Endothelial cell of umbilical vein (primary cell): ENCODE results near the gene EXOSC5. TPM values are rescaled to one million over a fixed set of nuclear protein-coding genes. Genes with fewer than 3 reads are reported as not detected.
"Not testable (repeated sequence)": the region's sequence is repeated elsewhere in the genome, so short reads cannot be mapped to it uniquely, and the experiment has no call there.

Source experiments
- BruUV-seq: library from RNA; stranded (reverse); fragments of 400-500 nt; replicated peaks from 2 replicates; lab custom pipeline; 2021; lab: Mats Ljungman, UMichigan
- CTCF ChIA-PET: fragments of 300-600, 350-600 bp; sonication (Branson Sonifier 250); formaldehyde crosslinking; loops from one replicate; lab custom pipeline; 2021; ENCODE audit warnings: antibody characterized with exemption, inconsistent platforms; lab: Charles Lee
- POLR2A ChIA-PET: fragments of 300-600, 350-600 bp; sonication (Branson Sonifier 250); formaldehyde crosslinking; loops from one replicate; lab custom pipeline; 2021; ENCODE audit warnings: antibody characterized with exemption, inconsistent platforms; lab: Charles Lee
- DNase-seq: peaks from one replicate; pipeline ENCODE4 v3.0.0-alpha.2; 2011; ENCODE audit warnings: low read depth, low spot score
- FAIRE-seq: peaks from 2 replicates; lab custom pipeline; 2011; peaks lifted over from hg19 to GRCh38; lab: Jason Lieb, UNC
- H2AFZ ChIP-seq: 2 replicates; pipeline ENCODE4 v1.6.0; 2012; ENCODE audit warnings: low read depth, low read length, control low read depth, inconsistent platforms
- H3K27ac ChIP-seq: 2 replicates; pipeline ENCODE4 v1.5.1; 2011; ENCODE audit warnings: low read depth, mild to moderate bottlenecking, control low read depth, low read length, moderate library complexity; ENCODE audit not compliant: insufficient read depth
- H3K27me3 ChIP-seq, 2 experiments: 2 replicates each; pipeline versions ENCODE4 v1.6.0 to v1.6.1; 2011; ENCODE audit warnings: low read length in 2 of 2, mixed read lengths in 1 of 2; ENCODE audit not compliant: control insufficient read depth in 2 of 2, insufficient read depth in 2 of 2
- H3K36me3 ChIP-seq, 2 experiments: 2 replicates in 1 of 2; 3 replicates in 1 of 2; pipeline ENCODE4 v1.5.1; 2011; ENCODE audit warnings: low read length in 2 of 2, mild to moderate bottlenecking in 1 of 2, moderate library complexity in 1 of 2; ENCODE audit not compliant: control insufficient read depth in 2 of 2, insufficient read depth in 2 of 2; ENCODE audit errors: extremely low read depth in 1 of 2
- H3K4me1 ChIP-seq: 3 replicates; pipeline ENCODE4 v1.5.1; 2011; ENCODE audit warnings: mild to moderate bottlenecking, low read length; ENCODE audit not compliant: control insufficient read depth, insufficient read depth; ENCODE audit errors: extremely low read depth
- H3K4me2 ChIP-seq: 2 replicates; pipeline ENCODE4 v1.6.1; 2011; ENCODE audit warnings: low read length, control low read depth, mixed read lengths; ENCODE audit not compliant: insufficient read depth
- H3K4me3 ChIP-seq, 3 experiments: fragments of 200-600 bp in 1 of 3; sonication (generic), shearing (Covaris generic) in 1 of 3; replicated peaks in 1 of 3; 2 replicates each; pipeline ENCODE4 v1.5.1; 2011 to 2016; ENCODE audit warnings: control low read depth in 3 of 3, low read length in 3 of 3, mild to moderate bottlenecking in 2 of 3, inconsistent platforms in 1 of 3, low read depth in 1 of 3, moderate library complexity in 1 of 3; ENCODE audit not compliant: insufficient read depth in 1 of 3
- H3K79me2 ChIP-seq: 2 replicates; pipeline ENCODE4 v1.6.0; 2012; ENCODE audit warnings: low read length, inconsistent platforms; ENCODE audit not compliant: control insufficient read depth, insufficient read depth
- H3K9ac ChIP-seq: replicated peaks from 2 replicates; pipeline ENCODE3; 2011; ENCODE audit warnings: low read length, control low read depth; ENCODE audit not compliant: insufficient read depth; ENCODE audit errors: extremely low read depth
- H3K9me1 ChIP-seq: replicated peaks from 3 replicates; pipeline ENCODE4 v1.6.0; 2011; ENCODE audit warnings: mild to moderate bottlenecking, low read length; ENCODE audit not compliant: control insufficient read depth, insufficient read depth; ENCODE audit errors: extremely low read depth
- H3K9me3 ChIP-seq: replicated peaks from 2 replicates; pipeline ENCODE4 v1.5.1; 2012; ENCODE audit warnings: low read length, inconsistent platforms; ENCODE audit not compliant: control insufficient read depth, insufficient read depth
- H4K20me1 ChIP-seq: replicated peaks from 2 replicates; pipeline ENCODE3; 2011; ENCODE audit warnings: mild to moderate bottlenecking, low read length; ENCODE audit not compliant: control insufficient read depth, insufficient read depth; ENCODE audit errors: extremely low read depth
- EZH2 ChIP-seq: IDR thresholded peaks from 2 replicates; pipeline ENCODE4 v1.6.1; 2012; ENCODE audit warnings: borderline replicate concordance, low read depth, mild to moderate bottlenecking, moderate library complexity, low read length, inconsistent platforms; ENCODE audit not compliant: severe bottlenecking
- FOS ChIP-seq: IDR thresholded peaks from 2 replicates; pipeline ENCODE4 v1.6.1; 2011; ENCODE audit warnings: mild to moderate bottlenecking, low read length, moderate library complexity, borderline replicate concordance; ENCODE audit not compliant: insufficient read depth
- GATA2 ChIP-seq: IDR thresholded peaks from 2 replicates; pipeline ENCODE4 v1.7.0; 2011; ENCODE audit warnings: low read depth, mild to moderate bottlenecking, moderate library complexity, mixed read lengths, low read length; ENCODE audit not compliant: insufficient read length, insufficient read depth
- JUN ChIP-seq: IDR thresholded peaks from 2 replicates; pipeline ENCODE4 v1.6.1; 2011; ENCODE audit warnings: borderline replicate concordance, low read depth; ENCODE audit not compliant: insufficient read length, insufficient read depth
- MYC ChIP-seq: IDR thresholded peaks from one replicate; pipeline ENCODE4 v1.6.1; 2011; ENCODE audit warnings: mild to moderate bottlenecking, low read depth, low read length
- POLR2A ChIP-seq: IDR thresholded peaks from 2 replicates; pipeline ENCODE4 v1.6.1; 2012; ENCODE audit warnings: low read depth, mild to moderate bottlenecking, control low read depth, low read length
- POLR2AphosphoS5 ChIP-seq: IDR thresholded peaks from 2 replicates; pipeline ENCODE4 v1.6.1; 2012; ENCODE audit warnings: low read depth, mild to moderate bottlenecking, control low read depth, low read length, moderate library complexity; ENCODE audit not compliant: insufficient read depth
- dilution Hi-C: fragments of 300-500 bp; cut with MboI; formaldehyde crosslinking; loops from one replicate; pipeline ENCODE4 v1.15.0; 2019; ENCODE audit warnings: low sequenced_read_pairs; ENCODE audit not compliant: extremely low pct_ligation_motif_present
- intact Hi-C: fragments of 100-400 bp; cut with micrococcal nuclease; formaldehyde crosslinking; loops from one replicate; pipeline ENCODE4 v1.10.0; 2022
- polyA plus RNA-seq, 4 experiments: library from polyadenylated mRNA; depleted of rRNA in 3 of 4; stranded (reverse) in 3 of 4; unstranded in 1 of 4; fragments of >200 nt; gene quantifications; 2 replicates each; pipeline versions ENCODE4 v1.2.1 to v1.2.3, GENCODE V29; 2011 to 2012; ENCODE audit warnings: missing spikeins in 1 of 4
- total RNA-seq: library from RNA; stranded (reverse); gene quantifications from 2 replicates; pipeline ENCODE4 v1.2.3, GENCODE V29; 2021
- TF ChIP-seq, protein P1 (sequence below), 2 donors: IDR thresholded peaks; 1 replicate in 1 of 2; 2 replicates in 1 of 2; pipeline ENCODE4 v1.5.1; 2011; ENCODE audit warnings: low read length in 2 of 2, mild to moderate bottlenecking in 2 of 2, moderate library complexity in 2 of 2, control low read depth in 1 of 2, inconsistent platforms in 1 of 2, low read depth in 1 of 2; ENCODE audit not compliant: insufficient read depth in 1 of 2; ENCODE audit errors: extremely low read depth in 1 of 2
- TF ChIP-seq, protein P2 (sequence below): IDR thresholded peaks from 2 replicates; pipeline ENCODE4 v1.6.1; 2011; ENCODE audit not compliant: insufficient read depth, insufficient read length

The EXOSC5 gene
- total and polyA plus RNA-seq, 2 donors (not counting 3 experiments of a cell fraction or from before 2014, with no cell fraction given): 14.0 to 20.9 TPM

DNA sequence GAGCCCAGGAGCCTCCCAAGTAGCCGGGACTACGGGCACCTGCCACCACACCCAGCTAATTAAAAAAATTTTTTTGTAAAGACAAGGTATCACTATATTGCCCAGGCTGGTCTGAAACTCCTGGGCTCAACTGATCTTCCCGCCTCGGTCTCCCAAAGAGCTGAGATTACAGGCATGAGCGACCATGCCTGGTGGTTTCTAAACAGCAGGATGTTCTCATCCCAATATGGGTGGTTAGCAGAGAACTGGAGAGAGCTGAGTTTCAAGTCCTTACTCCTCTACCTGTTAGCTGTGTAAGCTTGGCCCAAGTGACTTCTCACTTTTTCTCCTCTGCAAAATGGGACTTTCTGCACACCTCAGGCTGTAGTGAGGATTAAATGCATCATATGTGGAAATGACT lies 12.8 kb downstream of the EXOSC5 start:
- Histone ChIP-seq H4K20me1 (no peaks in the 10 kb centered on the region), H3K9me1 (no peaks in the 10 kb centered on the region), H3K27me3 (no peaks in the 10 kb centered on the region), H3K4me1 (no peaks in the 10 kb centered on the region), H3K9ac (no peak overlapping the region), H3K4me2 (no peak overlapping the region), H3K79me2 (no peaks in the 10 kb centered on the region), H3K4me3 (no peak overlapping the region), H2AFZ (no peak overlapping the region), H3K27ac (no peak overlapping the region), H3K9me3 (no peaks in the 10 kb centered on the region), H3K36me3 (peaks cover 3 to 5% of the 10 kb centered on the region in 2 experiments)
- FAIRE-seq: no peak
- TF ChIP-seq FOS (no peak), JUN (no peak), EZH2 (no peak), MYC (no peak), POLR2AphosphoS5 (no peak), POLR2A (no peak), GATA2 (no peak)
- TF ChIP-seq, protein P1, sequence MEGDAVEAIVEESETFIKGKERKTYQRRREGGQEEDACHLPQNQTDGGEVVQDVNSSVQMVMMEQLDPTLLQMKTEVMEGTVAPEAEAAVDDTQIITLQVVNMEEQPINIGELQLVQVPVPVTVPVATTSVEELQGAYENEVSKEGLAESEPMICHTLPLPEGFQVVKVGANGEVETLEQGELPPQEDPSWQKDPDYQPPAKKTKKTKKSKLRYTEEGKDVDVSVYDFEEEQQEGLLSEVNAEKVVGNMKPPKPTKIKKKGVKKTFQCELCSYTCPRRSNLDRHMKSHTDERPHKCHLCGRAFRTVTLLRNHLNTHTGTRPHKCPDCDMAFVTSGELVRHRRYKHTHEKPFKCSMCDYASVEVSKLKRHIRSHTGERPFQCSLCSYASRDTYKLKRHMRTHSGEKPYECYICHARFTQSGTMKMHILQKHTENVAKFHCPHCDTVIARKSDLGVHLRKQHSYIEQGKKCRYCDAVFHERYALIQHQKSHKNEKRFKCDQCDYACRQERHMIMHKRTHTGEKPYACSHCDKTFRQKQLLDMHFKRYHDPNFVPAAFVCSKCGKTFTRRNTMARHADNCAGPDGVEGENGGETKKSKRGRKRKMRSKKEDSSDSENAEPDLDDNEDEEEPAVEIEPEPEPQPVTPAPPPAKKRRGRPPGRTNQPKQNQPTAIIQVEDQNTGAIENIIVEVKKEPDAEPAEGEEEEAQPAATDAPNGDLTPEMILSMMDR (IDR thresholded peaks at IDR 0.05; ENCODE audit: extremely low read depth in 1 of 2, insufficient read depth in 1 of 2, low read depth in 1 of 2, low read length in 2 of 2): no peak
- TF ChIP-seq, protein P2, sequence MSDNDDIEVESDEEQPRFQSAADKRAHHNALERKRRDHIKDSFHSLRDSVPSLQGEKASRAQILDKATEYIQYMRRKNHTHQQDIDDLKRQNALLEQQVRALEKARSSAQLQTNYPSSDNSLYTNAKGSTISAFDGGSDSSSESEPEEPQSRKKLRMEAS: no peak
- intact Hi-C loops (no loop called here), dilution Hi-C loops (no loop called here)
- DNase-seq: no peak
- BruUV-seq: no TSS peak
- ChIA-PET POLR2A (no interaction called here), CTCF (interaction anchor here (1.5 kb wide), 1 partner anchor 62 kb away, joined by 3 read pairs; no protein-coding TSS in a partner anchor)

DNA sequence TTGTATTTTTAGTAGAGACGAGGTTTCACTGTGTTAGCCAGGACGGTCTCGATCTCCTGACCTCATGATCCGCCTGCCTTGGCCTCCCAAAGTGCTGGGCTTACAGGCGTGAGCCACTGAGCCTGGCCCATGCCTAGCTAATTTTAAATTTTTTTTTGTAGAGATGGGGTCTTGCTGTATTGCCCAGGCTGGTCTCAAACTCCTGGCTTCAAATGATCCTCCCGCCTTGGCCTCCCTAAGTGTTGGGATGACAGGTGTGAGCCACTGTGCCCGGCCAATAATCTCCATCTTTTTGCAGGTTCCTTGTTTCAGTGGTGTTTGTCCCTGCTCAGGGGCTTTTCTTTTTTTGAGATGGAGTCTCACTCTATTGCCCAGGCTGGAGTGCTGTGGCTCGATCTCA lies 15.6 kb downstream of the EXOSC5 start:
- dilution Hi-C loops, H3K9ac ChIP-seq, H4K20me1 ChIP-seq, H3K9me3 ChIP-seq, intact Hi-C loops, FAIRE-seq, H3K27me3 ChIP-seq, H3K36me3 ChIP-seq, DNase-seq, H3K4me3 ChIP-seq, H3K4me2 ChIP-seq, H3K9me1 ChIP-seq, H3K79me2 ChIP-seq, BruUV-seq, H3K4me1 ChIP-seq, H2AFZ ChIP-seq, H3K27ac ChIP-seq: not testable (repeated sequence)
- CTCF ChIA-PET: interaction anchor here (0.9 kb wide), 1 partner anchor 25 kb away, joined by 3 read pairs; no protein-coding TSS in a partner anchor
- POLR2A ChIA-PET: interaction anchor here (0.6 kb wide), 1 partner anchor 17 kb away, joined by 4 read pairs; no protein-coding TSS in a partner anchor
